AG04450 (cell line): ENCODE measurements around the gene ATP1A3. TPM values are rescaled to one million over a fixed set of nuclear protein-coding genes. Genes with fewer than 3 reads are reported as not detected.
A peak's percentile ranks its signal among the peaks of the same experiment; 100 is the strongest.

Experiments used
- CTCF ChIA-PET: fragments of 300-600, 350-600 bp; formaldehyde crosslinking; extraction: SDS; loops from one replicate; lab custom pipeline; 2022; ENCODE audit warnings: antibody characterized with exemption, inconsistent platforms; lab: Charles Lee
- POLR2A ChIA-PET: fragments of 350-600 bp; formaldehyde crosslinking; extraction: SDS; loops from one replicate; lab custom pipeline; 2021; ENCODE audit warnings: antibody characterized with exemption, inconsistent platforms; lab: Yijun Ruan, JAX
- DNase-seq: peaks from one replicate; pipeline ENCODE4 v3.0.0-alpha.2; 2011; ENCODE audit warnings: low read depth, low spot score
- H3K27ac ChIP-seq: one replicate; pipeline ENCODE4 v1.5.1; 2012; ENCODE audit warnings: low read depth, low read length, control low read depth
- H3K27me3 ChIP-seq: one replicate; pipeline ENCODE4 v1.6.0; 2012; ENCODE audit warnings: low read length; ENCODE audit not compliant: control insufficient read depth, insufficient read depth
- H3K4me3 ChIP-seq: 2 replicates; pipeline ENCODE4 v1.5.1; 2011; ENCODE audit warnings: mild to moderate bottlenecking, low read depth, low read length, control low read depth
- H3K9me3 ChIP-seq: 2 replicates; pipeline ENCODE4 v1.5.1; 2012; ENCODE audit warnings: low read length; ENCODE audit not compliant: control insufficient read depth, insufficient read depth
- polyA plus RNA-seq: library from polyadenylated mRNA; depleted of rRNA; stranded (reverse); fragments of >200 nt; gene quantifications from 2 replicates; pipeline ENCODE4 v1.2.3, GENCODE V29; 2011
- TF ChIP-seq, protein P1 (sequence below): IDR thresholded peaks from 2 replicates; pipeline ENCODE4 v1.5.1; 2011; ENCODE audit warnings: low read depth, low read length, control low read depth, inconsistent platforms

ATP1A3 gene
- polyA plus RNA-seq, 1 experiment, result not detected

DNA sequence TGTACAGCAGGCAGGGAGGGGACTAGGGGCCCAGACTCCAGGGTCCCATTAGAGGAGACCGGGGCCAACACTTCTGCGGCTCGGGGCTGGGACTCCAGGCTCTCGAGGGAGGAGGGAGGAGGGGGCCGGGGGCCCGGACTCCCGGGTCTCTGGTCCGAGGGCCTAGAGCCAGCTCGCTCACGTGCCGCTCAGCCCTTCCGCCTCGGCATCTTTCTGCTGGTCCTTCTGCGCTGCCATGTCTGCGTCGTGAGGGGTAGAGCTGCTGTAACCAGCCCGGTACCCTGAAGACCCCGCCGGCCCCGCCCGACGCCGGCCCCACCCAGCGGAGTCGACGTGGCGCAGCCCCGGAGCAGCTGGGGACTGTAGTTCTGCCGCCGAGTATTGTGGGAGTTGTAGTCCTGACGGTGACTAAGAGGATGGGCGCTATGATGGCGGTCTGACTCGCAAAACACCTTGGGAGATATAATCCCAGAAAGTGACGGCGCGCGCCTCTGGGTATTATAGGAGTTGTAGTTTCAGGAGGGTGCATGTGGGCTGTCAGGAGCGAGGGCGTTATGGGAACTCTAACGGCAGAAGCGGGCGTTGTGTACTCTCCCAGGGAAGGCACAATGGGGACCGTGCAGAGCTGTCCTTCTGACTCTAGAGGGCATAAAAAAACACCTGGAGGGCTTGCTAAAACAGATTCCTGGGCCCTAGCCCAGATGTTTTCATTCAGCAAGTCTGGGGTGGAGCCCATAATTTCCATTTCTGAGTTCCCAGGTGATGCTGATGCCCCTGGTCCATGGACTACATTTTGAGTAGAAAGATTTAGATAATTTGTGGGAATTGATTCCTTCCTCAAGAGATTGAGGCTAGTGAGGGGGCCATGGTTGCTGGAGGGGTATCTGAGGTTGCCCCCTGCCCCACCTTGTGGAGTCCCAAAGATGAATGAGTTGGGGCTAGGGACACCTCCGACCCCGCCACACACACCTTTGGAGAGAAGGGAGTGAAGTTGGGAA is 34.7 kb downstream of the ATP1A3 start, which contains the start of gene RABAC1:
Gene RABAC1, minus strand, starts transcription at position 266 of the 998 bp plus-strand sequence. Its CDS starts 29 bp downstream, at position 237.
- Histone ChIP-seq H3K27ac (peak within 1 kb of the TSS; percentile 95), H3K27me3 (no peaks in the 10 kb centered on the region), H3K4me3 (peak within 1 kb of the TSS; percentile 89), H3K9me3 (no peaks in the 10 kb centered on the region; the same call in 1 of the 2 replicates)
- peak; percentile 75 for DNase-seq
- ChIA-PET POLR2A (interaction anchor here (0.5 to 3.0 kb wide), 4 partner anchors 20 to 1181 kb away, joined by 3 to 28 read pairs (median 3); partner anchors contain the start of genes RPS19 and ZNF574), CTCF (interaction anchor here (0.6 to 2.7 kb wide), 3 partner anchors 9 to 76 kb away, joined by 3 to 10 read pairs (median 5); no protein-coding TSS in a partner anchor)
- TF ChIP-seq, protein P1, sequence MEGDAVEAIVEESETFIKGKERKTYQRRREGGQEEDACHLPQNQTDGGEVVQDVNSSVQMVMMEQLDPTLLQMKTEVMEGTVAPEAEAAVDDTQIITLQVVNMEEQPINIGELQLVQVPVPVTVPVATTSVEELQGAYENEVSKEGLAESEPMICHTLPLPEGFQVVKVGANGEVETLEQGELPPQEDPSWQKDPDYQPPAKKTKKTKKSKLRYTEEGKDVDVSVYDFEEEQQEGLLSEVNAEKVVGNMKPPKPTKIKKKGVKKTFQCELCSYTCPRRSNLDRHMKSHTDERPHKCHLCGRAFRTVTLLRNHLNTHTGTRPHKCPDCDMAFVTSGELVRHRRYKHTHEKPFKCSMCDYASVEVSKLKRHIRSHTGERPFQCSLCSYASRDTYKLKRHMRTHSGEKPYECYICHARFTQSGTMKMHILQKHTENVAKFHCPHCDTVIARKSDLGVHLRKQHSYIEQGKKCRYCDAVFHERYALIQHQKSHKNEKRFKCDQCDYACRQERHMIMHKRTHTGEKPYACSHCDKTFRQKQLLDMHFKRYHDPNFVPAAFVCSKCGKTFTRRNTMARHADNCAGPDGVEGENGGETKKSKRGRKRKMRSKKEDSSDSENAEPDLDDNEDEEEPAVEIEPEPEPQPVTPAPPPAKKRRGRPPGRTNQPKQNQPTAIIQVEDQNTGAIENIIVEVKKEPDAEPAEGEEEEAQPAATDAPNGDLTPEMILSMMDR, result peak; percentile 29

DNA sequence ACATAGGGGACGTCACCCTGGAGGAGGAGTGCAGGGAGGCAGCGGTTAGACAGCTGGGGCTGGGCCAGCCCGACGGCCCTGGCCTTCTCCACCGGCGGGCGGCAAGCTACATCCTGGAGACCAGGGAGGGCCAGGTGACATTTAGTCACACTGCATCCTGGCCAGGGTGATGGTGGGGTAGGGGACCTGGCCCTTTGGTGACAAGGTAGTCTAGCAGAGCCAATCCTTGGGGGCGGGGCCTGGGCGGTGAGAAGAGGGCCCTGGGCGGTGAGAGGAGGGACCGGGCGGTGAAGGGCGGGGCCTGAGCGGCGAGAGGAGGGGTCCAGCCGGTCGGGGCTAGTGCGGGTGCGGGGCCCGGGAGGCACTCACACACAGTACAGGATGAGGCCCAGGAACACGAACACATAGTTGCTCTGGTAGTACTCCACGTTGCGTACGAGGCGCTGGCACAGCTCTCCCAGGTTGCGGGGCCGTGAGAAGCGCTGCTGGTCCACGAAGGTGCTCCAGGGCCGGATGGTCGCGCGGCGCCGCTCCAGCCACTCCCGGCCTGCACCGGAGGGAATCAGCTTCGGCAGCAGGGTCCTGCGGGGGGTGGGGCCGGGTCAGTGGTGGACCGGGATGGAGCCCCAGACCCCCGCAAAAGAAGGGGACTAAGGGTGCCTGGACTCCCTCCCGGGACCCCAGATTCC is 35.5 kb downstream of the ATP1A3 start:
- POLR2A ChIA-PET, result interaction anchor here (0.5 to 3.0 kb wide), 6 partner anchors 21 to 1180 kb away, joined by 3 to 28 read pairs (median 3); partner anchors contain the start of genes RPS19 and ZNF574

DNA sequence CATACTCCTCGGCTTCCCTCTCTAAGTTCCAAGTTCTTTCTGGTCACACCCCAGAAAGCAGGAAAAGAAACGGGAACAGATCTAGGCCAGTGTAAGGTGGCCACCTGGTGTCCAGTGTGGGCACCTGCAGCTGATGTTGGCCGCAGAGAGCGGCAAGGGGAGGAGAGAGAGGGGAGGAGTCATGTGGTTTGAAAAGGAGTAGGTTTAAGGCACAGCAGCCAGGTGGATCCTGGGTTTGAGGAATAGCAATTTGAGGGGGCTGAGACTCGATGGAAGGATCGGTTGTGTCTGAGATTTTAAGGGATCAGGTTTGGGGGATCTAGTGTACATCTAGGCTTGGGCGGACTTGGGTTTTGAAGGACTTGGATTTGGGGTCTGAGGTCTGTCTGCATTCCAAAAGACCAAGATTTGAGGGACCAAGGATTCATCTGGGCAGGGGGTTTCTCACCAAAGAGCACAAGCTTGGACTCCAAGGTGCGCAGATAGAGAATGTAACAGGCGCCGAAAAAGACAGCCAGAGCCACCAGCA is 36.1 kb downstream of the ATP1A3 start:
- ChIA-PET CTCF (interaction anchor here (2.7 kb wide), 1 partner anchor 77 kb away, joined by 10 read pairs; no protein-coding TSS in a partner anchor), POLR2A (interaction anchor here (0.5 to 3.0 kb wide), 4 partner anchors 57 to 98 kb away, joined by 3 to 28 read pairs (median 4); partner anchors contain the start of gene RPS19)
- H3K9me3 ChIP-seq, result no peaks in the 10 kb centered on the region; the same call in 1 of the 2 replicates
- peak overlapping the region; percentile 89 for H3K4me3 ChIP-seq
- H3K27me3 ChIP-seq, result no peaks in the 10 kb centered on the region
- DNase-seq, result peak; percentile 46
- peak overlapping the region; percentile 95 for H3K27ac ChIP-seq
- TF ChIP-seq, protein P1, result peak; percentile 82

More for the DNA sequence above, 35.5 kb downstream of the ATP1A3 start:
- DNase-seq, result peak; percentile 13
- TF ChIP-seq, protein P1, result no peak
- H3K9me3 ChIP-seq, result no peaks in the 10 kb centered on the region; the same call in 1 of the 2 replicates
- CTCF ChIA-PET, result interaction anchor here (1.2 to 2.7 kb wide), 2 partner anchors 24 to 76 kb away, joined by 3 to 10 read pairs; no protein-coding TSS in a partner anchor
- H3K4me3 ChIP-seq, result peak overlapping the region; percentile 89
- H3K27me3 ChIP-seq, result no peaks in the 10 kb centered on the region
- H3K27ac ChIP-seq, result peak overlapping the region; percentile 95

DNA sequence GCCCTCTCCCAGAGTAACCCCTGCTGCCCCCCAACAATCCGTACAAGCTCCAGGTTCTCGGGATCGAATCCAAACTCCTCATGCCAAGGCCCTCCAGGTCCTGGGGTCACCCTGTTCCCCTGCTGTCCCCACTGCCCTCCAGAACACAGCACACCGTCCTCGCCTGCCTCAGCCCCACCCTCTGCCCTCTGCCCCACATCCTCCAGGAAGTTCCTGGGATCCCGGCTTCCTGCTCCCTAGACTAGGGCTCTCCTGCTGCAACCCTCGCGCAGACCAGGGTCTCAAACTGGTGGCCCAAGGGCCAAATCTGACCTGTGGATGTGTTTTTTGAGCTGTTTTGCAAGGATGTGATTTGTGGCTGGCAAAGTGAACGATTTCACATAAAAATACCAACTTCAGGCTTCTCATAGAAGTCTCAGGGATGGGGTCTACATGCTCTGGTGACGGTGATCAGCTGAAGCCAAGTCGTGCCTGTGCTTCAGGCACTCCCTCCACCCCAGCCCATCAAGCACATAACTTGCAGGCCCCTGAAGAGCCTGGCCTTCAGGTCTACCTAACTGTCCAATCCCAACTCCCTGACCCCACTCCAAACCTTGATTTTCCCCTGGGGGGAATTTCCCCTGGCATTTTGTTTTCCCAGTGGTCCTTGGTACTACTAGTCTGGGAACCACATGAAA is 36.7 kb downstream of the ATP1A3 start:
- DNase-seq, result no peak
- no peak overlapping the region for H3K27ac ChIP-seq
- no peaks in the 10 kb centered on the region for H3K27me3 ChIP-seq
- POLR2A ChIA-PET, result interaction anchor here (1.0 to 3.0 kb wide), 3 partner anchors 84 to 97 kb away, joined by 3 to 28 read pairs (median 3); partner anchors contain the start of gene RPS19
- peak overlapping the region; percentile 89 for H3K4me3 ChIP-seq
- CTCF ChIA-PET, result interaction anchor here (0.5 to 2.7 kb wide), 4 partner anchors 24 to 577 kb away, joined by 3 to 10 read pairs (median 4); no protein-coding TSS in a partner anchor
- TF ChIP-seq, protein P1, result no peak
- H3K9me3 ChIP-seq, result no peaks in the 10 kb centered on the region; the same call in 1 of the 2 replicates
